HG03280 (cell line): ENCODE measurements around the gene WDR59.

Experiments used
- ATAC-seq: cut with Tn5 transposase; IDR thresholded peaks from one replicate; pipeline ENCODE4 v1.9.1; 2021; ENCODE audit warnings: mild to moderate bottlenecking, moderate library complexity; ENCODE audit not compliant: unreplicated experiment

WDR59 gene

DNA sequence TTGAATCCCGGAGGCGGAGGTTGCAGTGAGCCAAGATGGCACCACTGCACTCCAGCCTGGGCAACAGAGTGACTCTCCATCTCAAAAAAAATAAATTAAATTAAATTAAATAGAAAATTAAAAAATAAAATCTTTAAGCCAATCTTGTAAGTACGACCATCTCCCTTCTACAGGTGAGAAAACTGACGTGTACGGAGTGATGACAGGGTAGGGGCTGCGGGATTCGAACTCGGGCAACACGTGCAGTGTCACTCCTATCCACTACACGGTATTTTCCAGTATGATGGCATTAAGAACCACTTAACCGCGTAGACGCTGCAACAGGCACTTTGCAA lies 762 bp downstream of the WDR59 start:
- ATAC-seq: no peak

DNA sequence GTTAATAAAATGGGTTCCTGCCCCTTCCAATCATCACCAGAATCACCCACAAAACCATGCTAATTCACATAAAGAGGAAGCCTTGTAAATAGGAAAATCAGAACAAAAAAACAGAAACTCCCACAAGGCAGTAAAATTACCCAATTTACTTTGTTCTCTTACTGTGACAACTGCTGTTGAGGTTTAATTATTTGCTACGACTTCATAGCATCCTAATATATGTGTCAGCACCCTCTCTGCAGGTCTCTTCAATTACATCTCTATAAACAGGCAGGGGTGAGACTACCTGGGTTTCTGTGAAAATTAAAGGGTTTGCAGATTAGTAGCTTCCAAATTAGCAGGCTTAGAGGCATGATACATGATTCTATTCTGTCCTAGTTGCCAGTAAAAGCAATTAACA lies 2.7 kb downstream of the WDR59 start:
- ATAC-seq: no peak

DNA sequence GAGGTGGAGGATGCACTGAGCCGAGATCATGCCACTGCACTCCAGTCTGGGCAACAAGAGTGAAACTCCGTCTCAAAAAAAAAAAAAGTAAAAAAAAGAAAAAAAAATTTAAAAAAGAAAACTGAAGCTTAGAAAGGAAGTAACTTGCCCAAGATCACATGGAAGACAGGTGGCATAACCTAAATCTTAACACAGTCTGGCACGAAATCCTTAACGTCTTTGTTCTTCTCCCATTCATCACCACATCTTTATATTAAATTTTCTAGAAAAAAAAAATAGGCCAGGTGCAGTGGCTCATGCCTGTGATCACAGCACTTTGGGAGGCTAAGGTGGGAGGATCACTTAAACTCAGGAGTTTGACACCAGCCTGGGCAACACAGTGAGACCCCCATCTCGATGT lies 9.3 kb downstream of the WDR59 start:
- no peak for ATAC-seq

DNA sequence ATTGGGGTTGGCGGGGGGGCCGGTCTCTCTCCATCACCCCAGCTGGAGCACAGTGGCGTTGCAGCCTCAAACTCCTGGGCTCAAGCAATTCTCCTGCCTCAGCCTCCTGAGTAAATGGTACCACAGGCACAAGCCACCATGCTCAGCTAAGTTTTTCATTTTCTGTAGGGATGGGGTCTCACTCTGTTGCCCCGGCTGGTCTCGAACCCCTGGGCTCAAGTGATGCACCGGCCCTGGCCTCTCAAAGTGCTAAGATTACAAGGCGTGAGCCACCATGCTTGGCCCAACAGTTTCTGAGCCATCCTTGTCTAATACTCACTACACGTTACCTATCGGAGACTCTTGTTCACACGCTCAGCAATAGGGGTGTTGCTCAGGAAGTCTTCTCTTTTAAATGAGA lies 11.6 kb downstream of the WDR59 start:
- no peak for ATAC-seq

DNA sequence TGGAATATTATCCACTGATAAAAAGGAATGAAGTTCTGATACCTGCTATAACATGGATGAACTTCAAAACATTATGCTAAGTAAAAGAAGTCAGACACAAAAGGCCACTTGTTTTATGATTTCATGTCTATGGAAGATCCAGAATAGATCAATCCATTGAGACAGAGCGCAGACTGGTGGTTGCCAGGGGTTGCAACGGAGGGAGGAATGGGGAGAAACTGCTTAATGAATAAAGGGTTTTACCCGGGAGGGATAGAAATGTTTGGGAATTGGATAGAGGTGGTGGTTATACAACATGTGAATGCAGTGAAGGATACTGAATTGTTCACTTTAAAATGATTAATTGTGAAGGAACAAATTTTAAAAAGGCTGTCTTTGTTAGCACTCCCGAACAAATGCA lies 30.2 kb downstream of the WDR59 start:
- ATAC-seq: no peak

DNA sequence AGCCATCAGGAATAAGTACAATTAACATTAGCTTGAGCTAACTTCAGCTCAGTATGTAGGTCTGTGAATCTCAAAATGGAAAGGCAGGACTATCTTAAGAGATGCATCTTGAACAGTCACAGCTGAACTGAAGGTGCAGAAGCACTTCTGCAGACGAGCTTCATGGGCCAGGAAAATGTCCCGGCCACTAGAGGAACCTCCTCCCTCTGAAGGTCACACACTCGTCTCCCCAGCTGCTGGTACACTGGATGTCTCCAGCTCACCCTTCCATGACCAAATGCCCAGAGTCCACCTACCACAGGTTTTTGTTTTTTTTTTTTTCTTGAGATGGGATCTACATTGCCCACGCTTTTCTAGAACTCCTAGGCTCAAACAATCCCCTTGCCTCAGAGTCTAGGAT lies 33.2 kb downstream of the WDR59 start:
- ATAC-seq: no peak

DNA sequence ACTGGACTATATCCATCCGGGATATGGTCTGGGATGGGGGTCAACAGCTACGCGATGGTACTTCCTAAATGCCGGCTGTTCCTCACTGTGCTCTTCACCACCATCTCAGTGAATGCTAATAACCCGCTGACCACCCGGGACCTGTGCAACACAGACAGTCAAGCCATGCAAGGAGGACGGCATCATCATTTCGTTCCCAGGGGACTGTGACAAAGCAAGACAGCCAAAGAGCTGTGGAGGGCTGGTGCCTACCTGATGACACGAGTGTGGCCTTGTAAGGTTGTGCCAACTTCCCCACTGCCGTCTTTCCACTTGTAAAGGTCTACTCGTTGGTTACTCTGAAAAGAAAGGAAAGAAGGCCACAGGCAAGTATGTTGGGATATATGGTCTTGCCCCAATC lies 33.7 kb downstream of the WDR59 start:
- no peak for ATAC-seq

DNA sequence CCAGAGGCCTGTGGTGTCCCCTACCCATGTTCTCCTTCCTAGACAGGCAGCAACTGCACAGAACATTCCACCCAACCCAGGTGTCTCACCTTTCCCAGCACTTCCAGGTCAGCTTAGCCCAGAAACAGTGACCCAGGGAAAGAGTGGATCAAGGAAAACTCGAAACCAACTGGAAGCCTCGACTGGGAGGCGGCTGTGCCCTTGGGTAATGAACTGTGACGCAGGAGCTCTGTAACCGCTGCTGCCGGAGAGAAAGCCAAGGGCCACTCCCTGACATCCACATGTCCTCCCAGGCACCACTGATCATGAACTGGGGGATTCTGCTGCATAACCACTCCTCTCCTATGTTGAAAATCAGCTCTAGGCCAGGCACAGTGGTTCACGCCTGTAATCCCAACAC lies 34.4 kb downstream of the WDR59 start:
- ATAC-seq: no peak

DNA sequence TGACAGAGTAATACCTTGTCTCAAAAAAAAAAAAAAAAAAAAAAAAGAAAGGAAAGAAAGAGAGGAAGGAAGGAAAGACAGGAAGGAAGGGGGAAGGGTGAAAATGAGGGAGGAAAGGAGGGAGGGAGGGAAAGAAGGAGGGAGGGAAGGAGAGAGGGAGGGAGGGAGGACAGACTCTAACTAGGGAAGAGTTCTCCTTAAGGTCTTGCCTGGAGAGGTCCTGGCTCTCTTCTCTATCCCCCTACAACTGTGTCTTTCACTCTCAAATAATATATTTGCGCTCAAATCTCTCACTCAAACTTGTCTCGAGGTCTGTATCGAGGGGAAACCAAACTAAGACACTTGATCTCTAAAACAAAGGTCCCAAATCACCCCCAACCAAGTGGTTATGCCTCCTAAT lies 35.6 kb downstream of the WDR59 start:
- no peak for ATAC-seq

DNA sequence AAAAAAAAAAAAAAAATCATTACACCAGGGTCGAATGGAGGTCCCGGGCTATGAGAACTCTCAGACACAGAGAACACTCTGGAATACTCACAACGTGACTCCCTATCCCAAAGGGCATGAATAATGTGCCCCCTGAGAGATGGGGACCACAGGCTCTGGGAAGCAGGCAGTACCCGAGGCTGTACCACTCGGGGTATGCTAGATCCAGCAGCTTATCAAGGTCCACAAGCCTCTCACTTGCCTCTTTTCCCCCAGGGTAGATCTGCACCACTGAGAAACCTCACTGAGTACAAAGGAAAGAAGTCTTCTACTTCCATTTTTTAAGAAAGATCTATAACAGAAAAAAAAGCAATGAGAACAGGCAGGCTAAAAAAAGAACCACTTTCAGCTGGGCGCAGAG lies 40.5 kb downstream of the WDR59 start:
- ATAC-seq: no peak

DNA sequence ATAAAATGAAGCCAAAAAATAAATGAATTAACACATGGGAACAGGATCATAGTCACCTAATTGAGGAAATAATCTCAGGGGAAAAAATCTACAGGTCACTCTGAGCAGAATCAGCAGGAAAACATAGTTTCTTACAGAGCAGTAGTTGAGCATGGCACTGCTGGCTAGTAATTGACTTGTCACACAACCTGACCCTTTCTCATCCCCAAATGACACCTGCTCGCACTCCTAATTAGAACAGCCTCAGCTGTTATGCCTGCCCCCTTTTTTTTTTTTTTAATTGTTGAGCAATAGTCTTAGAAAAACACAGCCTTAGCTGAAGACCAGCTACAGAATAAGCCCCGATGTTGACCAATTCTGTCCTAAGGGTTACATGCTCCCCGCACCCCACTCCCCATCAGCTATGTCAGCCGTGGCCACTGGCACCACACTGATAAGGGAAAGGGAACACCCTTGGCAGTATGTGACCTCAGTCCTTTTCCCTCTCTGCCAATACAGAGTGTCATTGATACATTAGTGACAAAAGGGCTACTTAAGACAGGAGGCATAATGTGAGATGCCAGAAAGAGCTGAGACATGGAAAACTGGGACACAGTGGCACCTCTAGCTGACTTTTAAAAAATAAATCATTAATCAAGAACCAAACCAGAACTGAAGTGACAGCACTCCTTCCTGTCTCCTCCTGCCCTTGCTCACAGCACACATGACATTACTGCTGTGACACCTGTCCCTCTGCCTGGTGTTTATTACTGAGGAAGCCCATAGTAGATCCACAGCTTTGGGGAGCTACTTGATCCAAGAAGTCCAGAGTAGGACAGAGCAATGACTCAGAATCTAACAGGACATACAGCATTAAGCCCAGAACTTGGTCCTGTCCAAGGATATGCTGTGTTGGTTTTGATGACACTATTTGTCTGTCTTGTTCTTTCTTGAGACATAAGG lies 41.7 kb downstream of the WDR59 start:
- ATAC-seq: no peak

DNA sequence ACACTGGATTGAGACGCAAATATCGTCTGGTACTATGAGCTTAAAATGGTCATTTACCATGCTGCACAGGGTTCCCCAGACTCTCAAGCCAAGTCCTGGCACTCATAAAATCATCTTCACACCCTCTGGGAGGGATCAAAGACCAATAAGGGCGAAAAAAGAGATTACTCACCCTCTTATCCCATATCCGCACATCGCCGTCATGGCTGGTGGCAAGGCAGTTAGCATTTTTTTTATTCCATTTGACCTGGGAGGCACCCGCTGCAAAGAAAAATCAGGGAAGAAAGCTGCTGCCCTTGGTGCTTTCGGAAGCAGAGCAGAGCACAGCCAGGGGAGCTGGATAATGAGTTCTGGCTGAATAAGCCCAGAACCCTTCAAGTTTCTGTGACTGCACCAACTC lies 42.4 kb downstream of the WDR59 start:
- ATAC-seq: no peak

DNA sequence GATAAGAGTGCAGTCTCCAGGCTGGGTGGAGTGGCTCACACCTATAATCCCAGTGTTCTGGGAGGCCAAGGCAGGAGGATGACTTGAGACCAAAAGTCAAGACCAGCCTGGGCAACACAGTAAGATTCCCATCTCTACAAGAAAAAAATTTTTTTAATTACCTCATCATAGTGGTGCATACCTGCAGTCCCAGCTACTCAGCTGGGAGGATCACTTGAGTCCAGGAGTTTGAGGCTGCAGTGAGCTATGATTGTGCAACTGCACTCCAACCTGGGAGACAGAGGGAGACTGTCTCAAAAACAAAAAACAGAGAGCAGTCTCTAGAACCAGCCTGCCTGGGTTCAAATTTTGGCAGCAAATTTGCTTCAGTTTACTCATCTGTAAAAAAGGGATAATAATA lies 45.2 kb downstream of the WDR59 start:
- ATAC-seq: no peak

DNA sequence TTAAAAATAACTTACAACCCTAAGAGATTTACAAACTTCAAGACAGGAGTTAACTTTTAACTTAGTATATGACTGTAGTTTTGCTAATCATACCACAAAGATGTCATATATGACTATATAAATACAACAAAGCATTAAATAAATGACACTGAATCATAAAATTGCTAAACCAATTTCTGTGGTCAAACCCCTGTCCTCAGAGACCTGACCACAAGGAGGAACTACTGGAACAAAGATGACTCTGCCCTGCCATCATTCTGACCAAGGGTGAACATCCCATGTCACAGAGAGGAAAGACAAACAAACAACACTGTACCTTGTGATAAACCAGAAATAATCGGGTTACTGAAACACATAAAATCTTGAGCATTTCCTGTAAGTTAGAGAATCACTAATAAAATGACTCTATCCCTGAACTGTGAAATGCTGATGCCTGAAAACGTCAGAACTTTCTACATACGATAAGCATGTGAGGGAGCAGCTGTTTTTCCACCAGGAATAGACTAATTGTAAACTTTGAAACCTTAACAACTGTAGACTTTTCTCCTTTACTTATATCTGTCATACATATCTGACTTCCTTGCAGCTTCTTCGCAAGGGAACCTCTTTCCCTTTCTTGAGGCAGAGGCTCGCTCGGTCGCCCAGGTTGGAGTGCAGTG lies 47.9 kb downstream of the WDR59 start:
- peak; percentile 91 for ATAC-seq

DNA sequence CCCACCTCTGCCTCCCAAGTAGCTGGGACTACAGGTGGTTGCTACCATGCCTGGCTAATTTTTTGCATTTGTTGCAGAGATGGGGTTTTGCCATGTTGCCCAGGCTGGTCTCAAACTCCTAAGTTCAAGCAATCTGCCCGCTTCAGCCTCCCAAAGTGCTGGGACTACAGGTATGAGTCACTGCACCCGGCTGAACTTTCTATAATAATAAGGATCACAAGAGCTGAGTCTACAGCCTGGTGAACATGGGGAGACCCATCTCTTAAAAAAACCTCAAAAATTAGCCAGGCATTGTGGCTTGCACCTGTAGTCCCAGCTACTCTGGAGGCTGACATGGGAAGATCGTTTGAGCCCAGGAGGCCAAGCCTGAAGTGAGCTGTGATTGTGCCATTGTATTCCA lies 53.5 kb downstream of the WDR59 start:
- ATAC-seq: no peak

DNA sequence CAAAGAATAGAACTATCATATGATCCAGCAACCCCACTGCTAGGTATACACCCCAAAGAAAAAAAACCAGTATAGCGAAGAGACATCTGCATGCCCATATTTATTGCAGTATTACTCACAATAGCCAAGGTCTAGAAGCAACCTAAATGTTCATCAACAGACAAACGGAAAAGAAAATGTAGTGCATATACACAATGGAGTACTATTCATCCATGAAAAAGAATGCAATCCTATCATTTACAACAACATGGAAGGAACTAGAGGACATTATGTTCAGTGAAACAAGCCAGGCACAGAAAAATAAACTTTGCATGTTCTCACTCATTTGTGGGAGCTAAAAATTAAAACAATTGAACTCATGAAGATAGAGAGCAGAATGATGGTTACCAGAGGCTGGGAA lies 55.3 kb downstream of the WDR59 start:
- no peak for ATAC-seq

DNA sequence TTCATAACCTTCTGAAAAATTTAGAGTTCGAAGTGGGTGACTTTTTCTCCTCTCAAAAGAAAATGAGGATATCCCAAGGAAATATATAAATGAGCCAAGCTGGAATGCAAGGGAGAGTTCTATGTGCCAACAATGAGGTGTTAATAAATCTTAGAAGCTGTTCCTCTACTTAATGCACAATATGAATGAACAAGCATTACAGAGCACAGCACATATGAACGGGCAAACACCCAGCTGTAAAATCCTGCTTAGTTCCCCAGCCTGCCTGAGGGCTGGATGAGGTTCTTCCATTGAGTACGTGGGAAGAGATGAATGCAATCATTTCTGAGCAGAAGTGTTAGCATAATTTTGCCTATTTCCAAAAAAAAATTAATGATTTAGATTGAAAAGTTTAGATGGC lies 58.1 kb downstream of the WDR59 start:
- ATAC-seq: no peak

DNA sequence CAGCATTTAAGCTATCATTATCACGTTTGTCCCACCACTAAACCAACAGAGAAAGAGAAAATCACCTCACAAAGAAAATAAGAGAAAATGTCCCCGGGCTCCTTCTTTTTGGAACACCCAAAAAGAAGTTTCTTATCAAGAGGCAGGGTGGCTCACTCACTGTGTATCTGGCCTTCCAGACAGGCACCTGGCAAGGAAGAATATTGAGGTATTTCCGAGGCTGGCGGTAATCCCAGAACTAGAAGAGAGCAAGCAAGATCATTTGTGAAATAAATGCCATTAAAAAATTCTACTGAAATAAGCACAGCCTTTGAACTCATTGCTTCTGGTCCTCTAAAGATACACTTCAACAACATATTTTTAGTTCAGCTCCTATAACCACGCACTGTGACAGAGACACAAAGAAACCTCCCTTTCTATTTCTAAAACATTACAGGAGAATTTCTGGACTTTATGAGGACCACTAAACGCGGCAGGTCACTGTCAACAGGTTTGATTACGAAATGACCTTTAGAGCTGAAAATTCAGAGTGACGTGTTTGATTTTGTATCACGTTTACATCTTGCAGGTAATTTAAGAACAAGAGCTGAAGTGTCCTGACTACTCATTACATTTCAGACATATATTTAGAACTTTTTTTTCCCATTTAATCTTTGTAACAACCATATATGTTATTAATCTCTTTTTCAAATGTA lies 61.0 kb downstream of the WDR59 start:
- ATAC-seq: no peak

DNA sequence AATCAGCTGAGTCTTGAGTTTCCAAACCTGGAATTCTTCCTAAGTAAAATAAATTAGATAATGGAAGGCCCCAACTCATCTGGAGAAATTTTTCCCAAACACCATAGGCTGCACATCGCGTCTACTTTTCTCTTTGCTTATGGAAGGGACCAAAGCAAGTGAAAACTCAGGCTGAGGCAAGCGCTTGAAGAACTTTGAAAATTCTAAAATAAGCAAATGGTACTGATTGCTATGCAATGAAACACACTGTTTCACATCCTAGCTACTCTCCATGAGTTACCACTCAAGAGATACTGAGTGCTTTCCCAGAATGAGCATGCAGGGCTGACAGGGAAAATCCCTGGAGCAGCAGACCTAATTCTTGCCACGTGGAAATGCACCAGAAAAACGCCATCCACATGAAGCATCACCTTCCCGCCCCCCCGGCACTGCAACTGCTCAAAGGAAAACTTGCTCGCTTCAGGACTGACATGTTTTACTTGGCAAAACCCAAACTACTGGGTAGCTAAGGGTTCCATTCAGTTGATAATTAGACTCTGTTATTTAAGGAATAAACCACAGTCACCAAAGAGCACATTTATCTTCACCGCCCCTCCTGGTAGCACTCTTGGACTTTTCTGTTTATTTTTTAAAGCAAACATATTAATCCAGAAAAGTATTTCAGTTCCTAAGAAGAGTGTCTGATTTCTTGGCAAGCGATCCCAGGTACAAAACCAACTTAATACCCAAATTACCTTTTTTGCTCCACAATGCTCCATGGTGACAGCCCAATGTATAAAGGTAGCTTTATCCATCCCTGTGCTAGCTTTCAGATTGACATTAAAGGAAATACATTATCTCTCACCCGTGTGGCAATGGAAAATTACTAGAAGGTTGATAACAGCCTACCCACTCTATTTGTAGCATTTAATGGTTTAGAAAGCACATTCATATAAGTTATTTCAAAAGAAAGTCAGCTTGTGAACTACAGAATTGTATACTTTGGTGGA lies 62.5 kb downstream of the WDR59 start:
- ATAC-seq: no peak

DNA sequence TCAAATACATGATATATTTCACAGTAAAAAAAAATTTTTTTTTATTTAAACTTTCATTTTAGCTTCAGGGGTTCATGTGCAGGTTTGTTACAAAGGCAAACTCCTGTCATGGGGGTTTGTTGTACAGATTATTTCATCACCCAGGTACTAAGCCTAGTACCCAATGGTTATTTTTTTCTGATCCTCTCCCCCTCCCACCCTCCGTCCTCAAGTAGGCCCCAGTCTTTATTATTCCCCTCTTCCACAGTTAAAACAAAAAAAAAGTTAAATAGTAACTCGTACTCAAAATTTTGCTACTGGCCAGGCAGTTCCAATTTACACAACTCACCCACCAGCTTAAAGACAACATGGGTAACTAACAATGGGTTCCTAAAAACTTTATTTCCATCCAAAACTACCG lies 63.9 kb downstream of the WDR59 start:
- ATAC-seq: no peak

DNA sequence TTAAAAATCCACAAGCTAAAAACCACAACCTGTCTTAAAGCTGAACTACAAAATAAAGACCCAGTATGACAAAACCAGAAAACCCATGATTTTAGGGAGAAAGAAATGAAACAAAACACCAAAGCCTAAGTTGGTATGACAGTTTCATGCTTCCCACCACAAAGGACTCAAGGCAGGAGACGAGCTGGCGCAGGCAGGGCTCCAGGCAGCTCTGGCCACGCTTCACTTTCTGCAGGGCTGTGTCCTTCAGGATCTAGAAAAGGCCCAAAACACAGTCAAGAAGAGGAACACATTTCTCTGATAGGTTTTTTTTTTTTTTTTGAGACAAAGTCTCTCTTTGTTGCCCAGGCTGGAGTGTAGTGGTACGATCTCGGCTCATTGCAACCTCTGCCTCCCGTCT lies 75.3 kb downstream of the WDR59 start:
- no peak for ATAC-seq
